A673 (cell line): ENCODE data around the gene GOT2. TPM values are rescaled to one million over a fixed set of nuclear protein-coding genes. Genes with fewer than 3 reads are reported as not detected.

Experiments
- BruUV-seq: library from RNA; stranded (reverse); fragments of 400-500 nt; replicated peaks from 2 replicates; lab custom pipeline; 2021; lab: Mats Ljungman, UMichigan
- CTCF ChIA-PET: fragments of 300-600 bp; sonication (Branson Sonifier 250); formaldehyde crosslinking; loops from one replicate; lab custom pipeline; 2022; ENCODE audit warnings: antibody characterized with exemption; lab: Charles Lee
- POLR2A ChIA-PET: fragments of 300-600 bp; sonication (Branson Sonifier 250); formaldehyde crosslinking; loops from one replicate; lab custom pipeline; 2022; ENCODE audit warnings: antibody characterized with exemption; ENCODE audit not compliant: low non-redundant PET; lab: Charles Lee
- DNase-seq: peaks from one replicate; pipeline ENCODE4 v3.0.0-alpha.2; 2015; ENCODE audit warnings: low spot score
- H3K27ac ChIP-seq: fragments of 200-600 bp; sonication (generic); 2 replicates; pipeline ENCODE4 v1.5.1; 2016; ENCODE audit warnings: mixed run types, low read depth, mild to moderate bottlenecking, mixed read lengths, antibody characterized with exemption, low read length; ENCODE audit not compliant: poor library complexity, severe bottlenecking
- H3K27me3 ChIP-seq: fragments of 200-600 bp; sonication (generic); replicated peaks from 2 replicates; pipeline ENCODE4 v1.6.1; 2017; ENCODE audit warnings: mixed run types, low read depth, mild to moderate bottlenecking, mixed read lengths, antibody characterized with exemption, low read length; ENCODE audit not compliant: insufficient read depth, poor library complexity
- H3K36me3 ChIP-seq: fragments of 200-600 bp; sonication (generic); 2 replicates; pipeline ENCODE4 v1.6.1; 2016; ENCODE audit warnings: mixed run types, mild to moderate bottlenecking, mixed read lengths, antibody characterized with exemption, low read length; ENCODE audit not compliant: insufficient read depth, poor library complexity, severe bottlenecking
- H3K4me1 ChIP-seq: fragments of 200-600 bp; sonication (generic); 2 replicates; pipeline ENCODE4 v1.6.1; 2017; ENCODE audit warnings: mixed run types, mild to moderate bottlenecking, mixed read lengths, antibody characterized with exemption, low read length; ENCODE audit not compliant: insufficient read depth, poor library complexity, severe bottlenecking
- H3K4me3 ChIP-seq: fragments of 200-600 bp; sonication (generic); 2 replicates; pipeline ENCODE4 v1.5.1; 2016; ENCODE audit warnings: low read depth, mixed run types, mild to moderate bottlenecking, mixed read lengths, low read length; ENCODE audit not compliant: poor library complexity, severe bottlenecking
- H3K9me3 ChIP-seq: fragments of 200-600 bp; sonication (generic); 2 replicates; pipeline ENCODE4 v1.6.1; 2016; ENCODE audit warnings: mixed run types, low read depth, mild to moderate bottlenecking, mixed read lengths, antibody characterized with exemption, low read length; ENCODE audit not compliant: poor library complexity, severe bottlenecking
- EZH2 ChIP-seq: fragments of 200-600 bp; sonication (generic); IDR thresholded peaks from 2 replicates; pipeline ENCODE4 v1.6.1; 2017; ENCODE audit warnings: borderline replicate concordance, low read depth, mild to moderate bottlenecking, mixed read lengths, antibody characterized with exemption, low read length; ENCODE audit not compliant: poor library complexity, severe bottlenecking
- intact Hi-C: fragments of 100-400 bp; cut with micrococcal nuclease; formaldehyde crosslinking; loops from one replicate; pipeline ENCODE4 v1.10.0; 2022; ENCODE audit not compliant: unreplicated experiment
- total RNA-seq: library from RNA; stranded (reverse); gene quantifications from 2 replicates; pipeline ENCODE4 v1.2.3, GENCODE V29; 2021
- TF ChIP-seq, protein P1 (sequence below): fragments of 300-800, 200-600 bp; sonication (generic); conservative IDR thresholded peaks from 2 replicates; pipeline ENCODE4 v1.5.1; 2017; ENCODE audit warnings: low read depth, mild to moderate bottlenecking, antibody characterized with exemption, low read length, moderate library complexity, mixed read lengths

The GOT2 gene
- total RNA-seq, 1 experiment from 2014 or later = 115 TPM

DNA sequence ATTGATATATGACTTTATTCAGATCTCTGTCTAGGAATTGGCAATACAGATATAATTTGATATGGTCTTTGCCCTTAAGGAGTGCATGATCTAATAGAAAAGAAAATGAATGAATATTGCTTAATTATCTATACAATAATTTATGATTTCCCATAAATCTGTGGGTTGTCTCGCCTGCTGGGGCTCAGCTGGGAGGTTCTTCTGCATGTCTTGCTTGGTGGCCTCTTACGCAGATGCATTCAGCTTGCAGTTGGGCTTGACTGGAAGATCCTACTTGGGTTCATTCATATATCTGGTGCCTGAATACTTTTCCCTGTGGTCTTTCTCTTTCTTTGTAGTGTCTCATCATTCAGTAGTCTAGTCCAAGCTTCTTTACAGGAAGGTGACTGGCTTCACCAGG is 34.0 kb upstream of the GOT2 start:
- no TSS peak for BruUV-seq
- POLR2A ChIA-PET = no interaction called here
- no peaks in the 10 kb centered on the region for H3K4me1 ChIP-seq
- no peak overlapping the region for H3K27ac ChIP-seq
- intact Hi-C loops = no loop called here
- H3K4me3 ChIP-seq = no peak overlapping the region
- no peaks in the 10 kb centered on the region for H3K9me3 ChIP-seq
- no peak for DNase-seq
- CTCF ChIA-PET = no interaction called here
- H3K36me3 ChIP-seq = no peaks in the 10 kb centered on the region
- H3K27me3 ChIP-seq = no peaks in the 10 kb centered on the region
- no peak for TF ChIP-seq EZH2
- TF ChIP-seq, protein P1, sequence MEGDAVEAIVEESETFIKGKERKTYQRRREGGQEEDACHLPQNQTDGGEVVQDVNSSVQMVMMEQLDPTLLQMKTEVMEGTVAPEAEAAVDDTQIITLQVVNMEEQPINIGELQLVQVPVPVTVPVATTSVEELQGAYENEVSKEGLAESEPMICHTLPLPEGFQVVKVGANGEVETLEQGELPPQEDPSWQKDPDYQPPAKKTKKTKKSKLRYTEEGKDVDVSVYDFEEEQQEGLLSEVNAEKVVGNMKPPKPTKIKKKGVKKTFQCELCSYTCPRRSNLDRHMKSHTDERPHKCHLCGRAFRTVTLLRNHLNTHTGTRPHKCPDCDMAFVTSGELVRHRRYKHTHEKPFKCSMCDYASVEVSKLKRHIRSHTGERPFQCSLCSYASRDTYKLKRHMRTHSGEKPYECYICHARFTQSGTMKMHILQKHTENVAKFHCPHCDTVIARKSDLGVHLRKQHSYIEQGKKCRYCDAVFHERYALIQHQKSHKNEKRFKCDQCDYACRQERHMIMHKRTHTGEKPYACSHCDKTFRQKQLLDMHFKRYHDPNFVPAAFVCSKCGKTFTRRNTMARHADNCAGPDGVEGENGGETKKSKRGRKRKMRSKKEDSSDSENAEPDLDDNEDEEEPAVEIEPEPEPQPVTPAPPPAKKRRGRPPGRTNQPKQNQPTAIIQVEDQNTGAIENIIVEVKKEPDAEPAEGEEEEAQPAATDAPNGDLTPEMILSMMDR = no peak

DNA sequence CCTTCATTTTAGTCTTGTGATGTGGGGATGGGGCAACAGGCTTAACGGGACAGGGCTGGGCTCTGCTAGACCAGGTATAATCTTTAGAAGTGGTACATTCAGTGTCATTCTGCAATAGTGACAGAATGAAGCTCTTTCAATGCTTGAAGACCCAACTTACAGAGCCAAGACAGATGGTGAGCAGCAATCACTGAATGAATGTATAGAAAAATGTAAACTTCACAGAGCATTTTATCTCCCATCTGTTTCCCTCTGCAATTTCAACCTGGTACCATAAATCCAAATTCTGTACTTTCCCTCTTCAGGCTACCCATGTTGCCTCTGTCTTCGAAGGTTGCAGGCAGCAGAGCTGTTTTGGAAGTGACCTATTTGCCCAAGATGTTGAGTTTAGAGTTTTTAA is 33.5 kb upstream of the GOT2 start:
- BruUV-seq = no TSS peak
- H3K27me3 ChIP-seq = no peaks in the 10 kb centered on the region
- intact Hi-C loops = no loop called here
- CTCF ChIA-PET = no interaction called here
- no peaks in the 10 kb centered on the region for H3K4me1 ChIP-seq
- no peaks in the 10 kb centered on the region for H3K36me3 ChIP-seq
- no peaks in the 10 kb centered on the region for H3K9me3 ChIP-seq
- H3K4me3 ChIP-seq = no peak overlapping the region
- POLR2A ChIA-PET = no interaction called here
- no peak for DNase-seq
- no peak overlapping the region for H3K27ac ChIP-seq
- TF ChIP-seq, protein P1 = no peak
- no peak for TF ChIP-seq EZH2

DNA sequence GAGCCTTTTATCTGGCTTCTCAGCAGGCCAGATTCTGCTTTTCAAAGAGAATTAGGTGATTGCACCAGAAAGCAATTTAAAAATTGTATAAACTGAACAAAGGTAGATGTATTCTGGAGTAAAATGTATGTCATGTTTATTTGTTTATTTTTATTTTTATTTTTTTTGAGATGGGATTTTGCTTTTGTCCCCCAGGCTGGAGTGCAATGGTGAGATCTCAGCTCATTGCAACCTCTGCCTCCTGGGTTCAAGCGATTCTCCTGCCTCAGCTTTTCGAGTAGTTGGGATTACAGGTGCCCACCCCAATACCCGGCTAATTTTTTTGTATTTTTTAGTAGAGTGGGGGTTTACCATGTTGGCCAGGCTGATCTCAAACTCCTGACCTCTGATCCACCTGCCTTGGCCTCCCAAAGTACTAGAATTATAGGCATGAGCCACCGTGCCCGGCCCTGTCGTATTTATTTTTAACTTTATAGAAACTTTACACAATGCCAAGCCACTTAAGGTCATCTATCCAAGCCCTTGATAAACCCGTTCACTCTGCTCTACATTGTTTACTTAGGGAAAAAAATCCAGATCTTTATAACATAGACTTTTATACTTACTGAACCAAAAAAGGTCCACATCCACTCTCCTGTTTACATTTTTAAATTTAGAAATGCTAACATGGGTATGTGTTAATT is 22.7 kb upstream of the GOT2 start:
- Histone ChIP-seq H3K27ac (no peak overlapping the region), H3K4me3 (no peak overlapping the region), H3K9me3 (no peaks in the 10 kb centered on the region), H3K4me1 (no peaks in the 10 kb centered on the region), H3K36me3 (no peaks in the 10 kb centered on the region), H3K27me3 (peaks cover 10% of the 10 kb centered on the region)
- DNase-seq = no peak
- BruUV-seq = no TSS peak
- POLR2A ChIA-PET = no interaction called here
- intact Hi-C loops = loop anchor here (2.0 to 10.0 kb wide), 4 partner anchors 244 to 702 kb away; no protein-coding TSS in a partner anchor
- TF ChIP-seq EZH2 = no peak
- TF ChIP-seq, protein P1 = no peak; the same call in 1 of the 2 replicates
- CTCF ChIA-PET = interaction anchor here (0.6 to 1.4 kb wide), 6 partner anchors 225 to 635 kb away, joined by 3 to 13 read pairs (median 10); no protein-coding TSS in a partner anchor
